IPS-18a (cell line): ENCODE results near the gene SARS2.
"Not testable (repeated sequence)": the region's sequence is repeated elsewhere in the genome, so short reads cannot be mapped to it uniquely, and the experiment has no call there.

Source experiments
- H3K27ac ChIP-seq: one replicate; pipeline ENCODE4 v1.5.1; 2013; ENCODE audit warnings: low read length
- H3K27me3 ChIP-seq: one replicate; pipeline ENCODE4 v1.6.1; 2013; ENCODE audit warnings: mild to moderate bottlenecking, low read length; ENCODE audit not compliant: control insufficient read depth, insufficient read depth
- H3K36me3 ChIP-seq: one replicate; pipeline ENCODE4 v1.6.1; 2013; ENCODE audit warnings: low read depth, low read length; ENCODE audit not compliant: control insufficient read depth
- H3K4me1 ChIP-seq: one replicate; pipeline ENCODE4 v1.6.1; 2013; ENCODE audit warnings: low read depth, low read length; ENCODE audit not compliant: control insufficient read depth
- H3K4me3 ChIP-seq: one replicate; pipeline ENCODE4 v1.5.1; 2013; ENCODE audit warnings: low read length
- H3K9ac ChIP-seq: one replicate; pipeline ENCODE4 v1.6.1; 2013; ENCODE audit warnings: mild to moderate bottlenecking, low read length, moderate library complexity
- H3K9me3 ChIP-seq: one replicate; pipeline ENCODE4 v1.6.1; 2013; ENCODE audit warnings: low read depth, low read length; ENCODE audit not compliant: control insufficient read depth

SARS2 gene

DNA sequence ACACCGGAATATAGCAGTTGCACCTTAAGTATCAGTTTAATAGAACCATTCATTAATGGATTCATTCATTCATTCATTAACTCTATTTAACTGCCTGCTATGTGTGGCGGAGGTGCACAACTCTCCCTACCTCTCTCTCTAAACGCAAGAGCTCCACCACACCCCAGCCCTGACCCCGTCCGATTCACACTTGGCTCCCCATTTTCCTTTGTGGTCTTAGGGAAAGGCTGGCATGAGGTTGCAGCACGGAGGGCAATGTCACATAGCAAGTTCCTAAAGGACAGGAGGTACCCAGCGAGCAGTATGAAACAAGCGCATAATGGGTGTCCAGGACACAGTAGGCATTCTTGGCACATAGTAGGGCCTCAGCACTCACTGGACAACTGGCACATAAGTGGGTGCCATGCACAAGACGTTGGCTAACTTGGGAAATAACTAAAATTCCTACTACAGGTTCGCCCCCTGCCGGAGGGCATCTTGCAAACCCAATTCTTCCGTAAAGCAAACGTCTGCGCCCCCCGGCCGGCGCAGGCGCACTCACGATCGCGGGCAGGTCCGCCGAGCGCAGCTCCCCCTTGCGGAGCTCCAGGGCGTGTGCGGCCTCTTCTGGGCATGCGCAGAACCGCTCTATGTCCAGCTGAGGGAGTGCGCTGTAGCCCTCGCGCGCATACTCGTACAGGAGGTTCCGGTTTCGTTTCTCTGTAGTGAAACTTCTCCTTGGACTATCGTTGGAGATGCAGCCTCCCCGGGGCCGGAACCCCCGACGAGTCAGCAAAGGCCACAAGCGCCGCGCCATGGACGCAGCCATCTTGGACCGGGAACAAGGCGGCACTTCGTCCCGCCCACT, at the start of gene SARS2:
TSS of gene SARS2 (minus strand) at position 835 of the 847 bp plus-strand sequence. CDS start at position 808, 27 bp downstream.
- Histone ChIP-seq H3K4me3 (peak within 1 kb of the TSS; percentile 90), H3K4me1 (no peaks in the 10 kb centered on the region), H3K27me3 (no peaks in the 10 kb centered on the region), H3K9ac (peak within 1 kb of the TSS; percentile 93), H3K27ac (peak within 1 kb of the TSS; percentile 97), H3K9me3 (no peaks in the 10 kb centered on the region), H3K36me3 (peaks cover 11% of the 10 kb centered on the region)

DNA sequence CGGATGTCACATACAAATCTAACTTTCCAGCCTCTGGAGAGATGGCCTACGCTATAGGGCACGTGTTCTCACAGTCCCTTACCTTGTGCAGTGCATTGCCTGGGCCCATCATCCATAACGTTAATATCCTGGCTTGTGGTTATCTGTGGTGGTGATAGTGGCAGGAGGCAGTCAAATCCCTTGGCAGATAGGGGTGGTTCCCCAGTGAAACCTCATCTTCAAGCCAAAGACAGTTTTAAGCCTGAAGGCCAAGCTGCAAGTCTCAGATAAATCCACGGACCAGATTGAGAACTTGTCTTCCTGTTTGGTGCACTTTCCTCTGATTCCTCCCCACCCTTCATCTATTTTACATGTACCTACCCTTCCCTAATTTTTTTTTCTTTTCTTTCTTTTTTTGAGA, 49.2 kb upstream of the SARS2 start:
- Histone ChIP-seq H3K9me3 (no peaks in the 10 kb centered on the region), H3K36me3 (no peaks in the 10 kb centered on the region), H3K27me3 (no peaks in the 10 kb centered on the region), H3K4me1 (peaks cover 7% of the 10 kb centered on the region), H3K4me3 (no peak overlapping the region), H3K27ac (no peak overlapping the region), H3K9ac (no peak overlapping the region)

DNA sequence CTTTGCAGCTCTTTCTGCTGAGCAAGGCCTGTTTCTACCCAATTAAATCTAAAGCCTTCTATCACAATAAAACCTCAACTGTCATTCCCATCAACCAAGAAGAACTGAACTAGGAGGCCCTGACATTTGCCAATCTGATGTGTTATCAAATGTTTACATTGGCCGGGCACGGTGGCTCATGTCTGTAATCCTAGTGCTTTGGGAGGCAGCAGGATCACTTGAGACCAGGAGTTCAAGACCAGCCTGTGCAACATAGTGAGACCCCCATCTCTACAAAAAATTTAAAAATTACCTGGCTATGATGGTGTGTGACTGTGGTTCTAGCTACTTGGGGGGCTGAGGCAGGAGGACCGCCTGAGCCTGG, 47.7 kb upstream of the SARS2 start:
- H3K4me3 ChIP-seq, result no peak overlapping the region
- no peaks in the 10 kb centered on the region for H3K9me3 ChIP-seq
- no peaks in the 10 kb centered on the region for H3K36me3 ChIP-seq
- H3K27me3 ChIP-seq, result no peaks in the 10 kb centered on the region
- no peak overlapping the region for H3K9ac ChIP-seq
- no peak overlapping the region for H3K27ac ChIP-seq
- peaks cover 11% of the 10 kb centered on the region for H3K4me1 ChIP-seq

DNA sequence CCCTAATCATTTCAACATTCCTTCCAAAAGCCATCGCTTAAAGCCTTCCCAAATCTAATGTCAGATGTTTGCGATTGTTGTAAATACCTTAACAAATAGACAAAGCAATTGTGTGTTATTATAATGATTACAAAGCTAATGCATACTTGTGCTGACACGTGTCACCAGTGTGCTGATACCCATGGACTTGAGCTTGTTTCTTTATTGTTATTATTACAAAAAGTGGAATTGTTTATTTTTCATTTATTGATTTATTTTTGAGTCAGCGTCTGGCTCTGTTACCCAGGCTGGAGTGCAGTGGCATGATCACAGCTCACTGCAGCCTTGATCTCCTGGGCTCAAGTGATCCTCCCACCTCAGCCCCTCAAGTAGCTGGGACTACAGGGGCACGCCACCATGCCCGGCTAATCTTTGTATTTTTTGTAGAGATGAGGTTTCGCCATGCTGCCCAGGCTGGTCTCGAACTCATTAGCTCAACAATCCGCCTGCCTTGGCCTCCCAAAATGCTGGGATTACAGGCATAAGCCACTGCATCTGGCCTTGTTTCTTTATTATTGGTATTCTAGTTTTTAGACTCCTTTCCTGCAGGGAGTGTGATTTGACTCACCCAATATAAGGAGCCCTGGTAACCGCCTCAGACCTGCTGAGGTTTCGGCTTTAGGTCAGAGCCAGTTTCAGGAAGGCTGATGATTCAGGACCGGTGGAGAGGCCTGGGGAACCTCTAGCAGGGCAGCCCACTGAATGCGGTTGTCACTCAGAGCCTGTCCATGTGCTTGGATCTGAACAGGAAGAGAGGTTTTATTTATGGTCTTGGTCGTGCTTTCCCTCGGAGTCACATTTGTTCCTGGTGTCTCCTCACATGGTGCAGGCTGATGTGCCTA, 47.1 kb upstream of the SARS2 start:
- Histone ChIP-seq H3K27ac (no peak overlapping the region), H3K4me1 (peaks cover 11% of the 10 kb centered on the region), H3K36me3 (no peaks in the 10 kb centered on the region), H3K9ac (no peak overlapping the region), H3K27me3 (no peaks in the 10 kb centered on the region), H3K4me3 (no peak overlapping the region), H3K9me3 (no peaks in the 10 kb centered on the region)

DNA sequence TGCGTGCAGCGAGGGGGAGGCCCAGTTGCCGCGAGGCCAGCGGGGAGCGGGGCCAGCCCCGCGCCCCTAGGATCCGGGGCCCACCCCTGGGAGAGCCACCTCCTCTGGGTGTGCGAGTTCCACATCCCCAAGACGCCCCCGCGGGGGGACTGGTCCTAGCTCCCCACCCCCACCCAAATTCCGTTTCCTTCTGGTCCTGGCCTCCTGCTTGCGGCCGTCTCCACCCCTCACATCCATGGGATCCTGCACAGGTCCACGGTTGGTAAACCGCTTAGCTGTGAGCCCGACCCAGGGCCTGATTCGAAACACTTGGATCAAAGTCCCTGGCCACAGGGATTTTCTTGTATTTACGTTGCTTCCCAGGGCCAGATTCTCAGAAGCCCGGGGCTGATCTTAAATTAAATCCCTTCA, 45.3 kb upstream of the SARS2 start:
- Histone ChIP-seq H3K27me3 (no peaks in the 10 kb centered on the region), H3K9me3 (no peaks in the 10 kb centered on the region), H3K27ac (no peak overlapping the region), H3K9ac (peak overlapping the region; percentile 49), H3K4me1 (peaks cover 11% of the 10 kb centered on the region), H3K36me3 (no peaks in the 10 kb centered on the region), H3K4me3 (peak overlapping the region; percentile 53)

DNA sequence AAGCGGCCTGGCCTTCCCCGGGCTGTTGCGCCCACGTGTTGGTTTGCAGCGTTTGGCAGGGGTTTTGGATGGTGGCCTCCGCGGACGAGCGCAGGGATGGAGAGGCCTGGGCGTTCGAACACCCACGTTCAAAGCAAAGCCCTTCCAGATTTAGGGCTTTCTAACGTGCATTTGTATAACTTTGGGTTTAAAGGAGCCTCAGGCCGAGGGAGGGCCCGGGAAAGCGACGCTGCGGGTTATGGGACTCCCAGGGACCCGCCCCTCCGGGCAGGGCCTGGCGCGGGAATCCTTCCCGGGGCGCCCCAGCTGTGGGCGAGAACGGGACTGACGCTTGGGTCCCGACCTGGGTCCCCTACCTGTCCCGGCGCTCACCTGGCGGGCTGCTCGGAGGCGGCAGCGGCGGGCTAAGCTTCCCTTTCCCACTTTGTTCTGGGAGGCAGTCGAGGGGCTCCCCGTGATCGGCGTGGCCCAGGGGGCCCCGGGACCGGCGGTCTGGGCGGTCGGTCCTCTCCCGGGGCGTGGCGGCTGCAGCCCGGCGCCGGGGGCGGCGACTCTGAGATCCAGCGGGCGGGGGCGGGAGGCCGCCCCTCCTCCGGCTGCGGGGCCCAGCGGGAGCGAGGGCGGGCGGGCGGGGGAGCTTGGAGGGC, 44.8 kb upstream of the SARS2 start, which contains the start of gene FBXO17:
TSS of gene FBXO17 (minus strand) at position 529 of the 647 bp plus-strand sequence. CDS start 25,423 bp downstream, outside the sequence.
- no peak within 1 kb of the TSS for H3K27ac ChIP-seq
- H3K27me3 ChIP-seq, result no peaks in the 10 kb centered on the region
- H3K36me3 ChIP-seq, result no peaks in the 10 kb centered on the region
- no peaks in the 10 kb centered on the region for H3K9me3 ChIP-seq
- peak within 1 kb of the TSS; percentile 50 for H3K9ac ChIP-seq
- peaks cover 11% of the 10 kb centered on the region for H3K4me1 ChIP-seq
- peak within 1 kb of the TSS; percentile 82 for H3K4me3 ChIP-seq

DNA sequence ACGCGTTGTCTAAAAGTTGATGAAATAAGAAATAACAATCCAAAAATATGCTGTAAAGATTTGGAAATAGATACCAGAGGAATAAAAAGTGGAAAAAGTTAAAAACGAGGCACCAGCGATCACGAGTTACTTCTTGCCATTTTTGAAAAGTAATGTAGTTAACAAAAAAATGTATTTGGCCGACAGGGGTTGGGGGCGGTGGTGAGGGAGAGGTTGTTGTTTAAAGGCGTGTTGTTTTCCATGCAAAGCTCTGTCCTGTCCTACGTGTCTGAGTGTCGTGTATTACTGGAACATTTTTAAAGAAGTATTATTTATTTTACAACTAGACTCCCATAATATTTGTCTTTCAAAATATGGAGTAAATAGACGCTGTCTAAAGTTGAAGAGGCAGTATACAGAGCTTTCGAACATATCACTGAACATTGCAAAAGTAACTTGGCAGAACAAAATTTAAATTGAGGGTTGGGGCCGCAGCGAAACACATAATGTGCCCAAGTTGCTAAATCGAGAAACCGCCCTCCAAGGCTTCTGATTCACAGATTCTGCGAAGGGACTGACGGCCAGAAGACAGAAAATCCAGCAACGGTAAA, 44.2 kb upstream of the SARS2 start:
- no peaks in the 10 kb centered on the region for H3K36me3 ChIP-seq
- H3K27ac ChIP-seq, result no peak overlapping the region
- peak overlapping the region; percentile 50 for H3K9ac ChIP-seq
- H3K9me3 ChIP-seq, result no peaks in the 10 kb centered on the region
- H3K27me3 ChIP-seq, result no peaks in the 10 kb centered on the region
- H3K4me3 ChIP-seq, result peak overlapping the region; percentile 82
- peaks cover 11% of the 10 kb centered on the region for H3K4me1 ChIP-seq

- Histone ChIP-seq H3K4me1 (peaks cover 11% of the 10 kb centered on the region), H3K9ac (no peak overlapping the region), H3K27me3 (no peaks in the 10 kb centered on the region), H3K36me3 (no peaks in the 10 kb centered on the region), H3K9me3 (no peaks in the 10 kb centered on the region), H3K4me3 (no peak overlapping the region), H3K27ac (no peak overlapping the region)
Observed at GRCh38 chr19:38971672-38972071, 41.1 kb upstream of the SARS2 start.

DNA sequence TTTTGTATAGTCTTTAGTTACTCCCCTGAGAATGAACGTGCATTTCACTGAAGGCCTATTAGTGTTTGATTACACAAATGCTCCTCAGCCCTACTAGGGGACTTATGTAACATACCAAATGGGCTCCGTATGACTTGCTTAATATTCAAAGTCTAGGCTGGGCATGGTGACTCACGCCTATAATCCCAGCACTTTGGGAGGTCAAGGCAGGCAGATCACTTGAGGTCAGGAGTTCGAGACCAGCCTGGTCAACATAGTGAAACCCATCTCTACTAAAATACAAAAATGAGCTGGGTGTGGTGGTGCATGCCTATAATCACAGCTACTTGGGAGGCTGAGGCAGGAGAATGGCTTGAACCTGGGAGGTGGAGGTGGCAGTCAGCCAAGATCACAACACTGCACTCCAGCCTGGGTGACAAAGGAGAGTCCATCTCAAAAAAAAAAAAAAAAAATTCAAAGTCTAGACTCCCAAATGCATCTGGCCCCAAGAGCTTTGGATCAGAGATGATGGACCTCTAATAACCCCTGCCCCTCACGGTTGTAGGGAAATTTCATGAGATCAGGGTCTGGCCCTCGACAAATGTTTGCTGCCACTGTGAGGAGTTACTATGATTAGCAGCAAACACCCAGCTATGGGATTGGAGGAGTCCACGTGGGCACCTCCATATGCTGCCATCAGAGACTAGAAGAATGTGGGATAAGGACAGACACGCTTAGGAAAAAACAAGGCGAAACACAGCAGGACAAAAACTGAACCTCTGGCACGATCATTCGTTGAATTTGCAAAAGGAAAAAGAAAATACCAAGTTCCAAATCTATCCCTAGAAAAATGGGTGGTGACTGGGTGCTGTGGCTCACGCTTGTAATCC, 40.3 kb upstream of the SARS2 start:
- Histone ChIP-seq H3K4me3 (no peak overlapping the region), H3K36me3 (no peaks in the 10 kb centered on the region), H3K27me3 (no peaks in the 10 kb centered on the region), H3K9me3 (no peaks in the 10 kb centered on the region), H3K27ac (no peak overlapping the region), H3K4me1 (peaks cover 6% of the 10 kb centered on the region), H3K9ac (no peak overlapping the region)

- not testable (repeated sequence) for H3K27me3 ChIP-seq, H3K27ac ChIP-seq, H3K9ac ChIP-seq, H3K9me3 ChIP-seq, H3K36me3 ChIP-seq, H3K4me1 ChIP-seq, H3K4me3 ChIP-seq
Observed at GRCh38 chr19:38966149-38966548, 35.6 kb upstream of the SARS2 start.
